GM19467 (cell line): ENCODE measurements around the gene SDK1.
"Not testable (repeated sequence)": the region's sequence is repeated elsewhere in the genome, so short reads cannot be mapped to it uniquely, and the experiment has no call there.

Experiments used
- ATAC-seq: cut with Tn5 transposase; IDR thresholded peaks from one replicate; pipeline ENCODE4 v1.9.1; 2021; ENCODE audit warnings: mild to moderate bottlenecking, moderate library complexity; ENCODE audit not compliant: unreplicated experiment

SDK1 gene

DNA sequence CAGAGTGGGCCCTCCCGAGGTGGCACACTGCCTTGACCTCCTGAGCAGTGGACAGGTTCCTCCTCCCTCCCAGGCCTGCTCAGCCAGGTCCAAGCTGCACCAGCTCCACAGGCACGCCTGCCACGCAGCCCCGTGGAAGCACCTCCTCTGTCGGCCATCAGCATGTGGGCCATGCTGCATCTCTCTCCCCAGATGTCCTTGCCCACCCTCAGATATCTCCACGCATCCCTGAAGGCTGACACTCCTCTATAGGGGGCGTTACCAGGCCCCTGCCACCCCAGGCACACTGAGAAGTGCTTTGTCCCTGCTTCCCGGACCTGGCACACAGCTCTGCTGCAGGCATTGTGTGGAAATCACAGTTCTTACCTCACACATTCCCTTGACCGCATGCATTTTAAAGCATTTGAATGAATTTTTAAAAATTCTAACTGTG is 598.5 kb downstream of the SDK1 start:
- no peak for ATAC-seq

DNA sequence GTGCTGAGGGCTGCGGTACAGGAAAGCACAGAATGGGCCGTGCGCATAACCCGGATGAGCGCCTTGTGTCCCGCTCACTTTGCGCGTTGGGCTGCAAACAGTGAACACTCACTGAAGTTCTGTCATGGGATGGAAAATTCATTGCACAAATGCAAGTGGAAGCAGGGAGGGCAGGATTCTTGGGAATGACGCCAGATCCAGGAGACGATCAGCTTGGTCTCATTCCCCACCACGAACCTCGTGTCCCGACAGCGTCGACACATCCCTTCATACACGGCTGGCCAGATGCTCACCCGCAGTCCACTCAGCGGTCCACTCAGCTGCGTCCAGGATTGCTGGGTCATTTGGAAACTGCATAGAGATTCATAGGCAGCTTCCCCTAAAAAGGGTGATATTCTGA is 607.1 kb downstream of the SDK1 start:
- no peak for ATAC-seq

DNA sequence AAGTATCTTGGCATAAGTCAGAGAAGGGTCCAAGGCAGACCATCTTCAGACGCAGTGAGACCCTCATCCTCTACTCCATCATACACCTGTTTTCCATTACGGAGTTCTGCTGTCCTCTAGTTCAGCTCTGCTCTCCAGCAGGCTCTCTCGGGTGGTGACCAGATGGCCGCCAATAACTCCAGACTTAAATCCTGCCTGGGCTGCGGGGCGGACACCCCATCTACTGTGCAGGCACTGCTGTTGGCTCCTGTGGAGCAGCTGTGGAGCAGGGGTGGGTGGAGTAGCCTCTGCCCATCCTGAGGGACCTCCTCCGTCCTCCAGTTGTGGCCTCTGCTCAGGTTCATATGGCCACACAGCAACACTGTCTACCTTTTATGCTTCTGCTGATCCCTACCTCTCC is 608.1 kb downstream of the SDK1 start:
- ATAC-seq: no peak

DNA sequence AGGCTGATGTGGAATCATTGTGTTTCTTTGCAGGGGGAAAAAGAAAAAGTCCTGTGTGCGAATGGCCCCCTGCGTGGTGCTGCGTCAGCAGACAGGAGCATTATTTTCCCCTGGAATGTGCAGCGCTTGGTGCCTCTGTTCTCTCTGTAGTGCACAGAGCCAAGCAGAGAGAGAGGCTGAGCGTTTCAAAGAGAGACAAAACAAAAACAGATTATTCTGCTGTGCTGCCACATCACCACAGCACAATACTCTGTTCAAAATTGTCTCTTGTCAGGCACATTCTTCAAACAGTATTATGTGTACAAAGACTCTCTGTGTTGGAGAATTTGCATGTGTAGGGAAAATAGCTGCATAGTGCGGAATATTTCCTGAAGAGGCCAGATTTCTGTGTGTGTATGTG is 609.0 kb downstream of the SDK1 start:
- ATAC-seq: no peak

DNA sequence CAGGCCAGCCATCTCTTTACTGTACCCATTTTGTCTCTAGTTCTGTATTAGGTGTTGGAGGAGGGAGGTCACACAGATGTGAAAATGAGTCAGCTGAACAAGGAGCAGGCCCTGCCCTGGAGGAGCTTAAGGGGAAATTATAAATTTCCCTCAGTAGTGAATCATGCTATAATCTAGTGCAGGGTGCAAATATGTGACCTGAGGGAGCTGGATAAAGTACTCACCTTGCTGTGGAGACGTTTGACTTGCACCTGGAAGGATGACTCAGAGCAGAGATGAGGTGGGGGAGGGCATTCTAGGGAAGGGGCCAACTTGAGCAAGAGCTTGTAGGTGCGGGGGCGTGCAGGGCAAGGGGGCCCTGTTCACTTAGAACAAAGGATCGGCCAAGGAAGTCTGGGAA is 610.6 kb downstream of the SDK1 start:
- no peak for ATAC-seq

DNA sequence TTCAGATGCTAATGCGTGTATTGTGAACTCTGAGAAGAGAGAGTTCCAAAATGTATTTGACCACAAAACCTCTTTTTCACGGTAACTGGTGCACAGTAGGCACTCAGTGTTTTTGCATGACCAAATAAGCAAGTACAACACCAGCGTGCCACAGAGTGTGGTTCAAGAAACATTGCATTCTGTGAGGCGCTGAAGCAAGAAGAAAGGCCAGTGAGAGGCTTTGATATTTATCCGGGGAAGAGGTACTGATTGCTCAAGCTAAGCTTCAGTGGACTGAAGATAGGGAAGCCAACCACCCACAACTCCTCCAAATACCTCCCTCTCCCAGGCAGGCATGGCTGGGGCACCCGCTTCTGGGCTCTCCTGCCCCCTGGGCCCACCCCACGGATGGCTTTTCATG is 611.2 kb downstream of the SDK1 start:
- no peak for ATAC-seq

DNA sequence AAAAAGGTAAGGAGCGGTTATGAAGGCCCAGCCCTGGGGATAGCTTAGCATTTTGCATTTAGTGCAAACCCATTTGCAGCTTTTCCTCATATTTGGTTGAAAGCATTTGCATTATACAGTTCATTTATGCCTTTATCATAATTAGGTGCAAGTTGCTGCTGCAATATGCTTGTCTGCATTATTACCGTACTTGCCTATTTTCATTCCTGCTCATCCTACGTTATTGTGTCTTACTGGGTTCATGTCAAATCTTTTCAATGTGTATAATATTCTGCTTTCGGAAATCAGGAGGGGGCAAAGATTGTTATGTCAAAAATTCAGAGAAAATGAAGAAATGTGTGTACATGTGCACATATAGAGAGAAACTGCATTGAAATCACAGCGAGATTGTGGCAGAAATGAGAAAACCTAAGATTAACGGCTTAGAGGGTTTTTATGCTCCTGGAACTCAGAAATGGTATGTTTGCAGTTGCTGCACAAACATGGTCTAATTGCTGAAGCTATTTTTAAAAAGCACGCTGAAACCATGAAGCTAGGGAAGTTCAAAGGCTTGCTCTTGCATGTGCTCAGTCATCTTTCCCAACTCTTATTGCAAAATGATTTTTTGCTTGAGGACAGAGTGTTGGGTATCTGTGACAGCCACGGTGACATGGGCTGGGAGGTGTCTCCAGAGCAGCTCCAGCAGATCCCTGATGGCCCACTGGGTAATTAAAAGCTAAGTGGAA is 613.2 kb downstream of the SDK1 start:
- no peak for ATAC-seq

DNA sequence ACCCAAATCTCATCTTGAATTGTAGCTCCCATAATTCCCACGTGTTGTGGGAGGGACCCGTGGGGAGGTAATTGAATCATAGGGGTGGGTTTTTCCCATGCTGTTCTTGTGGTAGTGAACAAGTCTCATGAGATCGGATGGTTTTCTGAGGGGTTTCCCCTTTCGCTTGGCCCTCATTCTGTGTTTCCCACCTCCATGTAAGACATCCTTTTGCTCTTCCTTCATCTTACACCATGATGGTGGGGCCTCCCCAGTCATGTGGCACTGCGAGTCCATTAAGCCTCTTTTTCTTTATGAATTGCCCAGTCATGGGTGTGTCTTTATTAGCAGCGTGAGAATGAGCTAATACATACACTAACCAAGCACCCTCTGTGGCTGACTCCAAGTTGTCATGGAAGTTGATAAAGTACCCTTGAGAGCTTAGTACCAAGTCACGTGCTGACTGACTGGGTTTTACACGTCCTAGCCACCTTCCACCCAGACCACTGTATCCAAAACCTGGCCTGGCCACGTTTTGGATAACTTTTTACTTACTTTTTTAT is 614.4 kb downstream of the SDK1 start:
- no peak for ATAC-seq

DNA sequence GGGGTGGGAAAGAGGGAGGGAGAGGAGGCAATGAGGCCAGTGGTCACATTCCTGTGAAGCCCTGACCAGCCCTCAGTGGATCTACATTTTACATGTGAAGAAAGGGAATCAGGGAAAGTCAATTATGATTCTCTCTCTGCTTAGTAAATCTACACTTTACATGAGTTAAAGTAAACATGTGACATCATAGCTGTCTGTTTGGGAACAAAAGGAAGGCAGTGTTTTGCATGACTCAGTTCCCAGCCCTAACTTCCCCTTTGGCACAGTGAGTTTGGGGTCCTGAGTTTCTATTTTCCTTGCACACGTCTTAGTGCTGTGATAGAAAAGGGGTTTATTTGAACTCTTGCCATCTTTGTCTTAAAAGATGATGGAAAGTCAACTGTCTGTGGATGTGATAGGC is 615.1 kb downstream of the SDK1 start:
- ATAC-seq: no peak

DNA sequence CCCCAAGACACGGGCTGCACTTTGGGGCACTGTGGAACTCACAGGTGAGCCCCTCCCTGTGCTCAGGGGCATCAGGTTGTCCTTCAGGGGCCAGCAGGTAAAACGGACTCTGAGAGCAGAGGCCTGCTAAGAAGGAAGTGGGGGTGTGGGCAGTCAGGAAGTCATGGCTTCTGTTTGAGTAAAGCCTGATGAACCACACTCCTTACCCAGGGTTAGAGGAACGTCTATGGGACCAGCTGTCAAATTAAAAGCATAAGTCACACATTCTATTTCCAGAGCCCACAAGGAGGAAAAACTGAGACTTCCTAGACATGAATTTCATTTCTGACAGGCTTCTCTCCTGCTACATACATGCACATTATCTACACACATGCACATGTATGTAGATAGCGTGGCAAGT is 616.4 kb downstream of the SDK1 start:
- no peak for ATAC-seq

DNA sequence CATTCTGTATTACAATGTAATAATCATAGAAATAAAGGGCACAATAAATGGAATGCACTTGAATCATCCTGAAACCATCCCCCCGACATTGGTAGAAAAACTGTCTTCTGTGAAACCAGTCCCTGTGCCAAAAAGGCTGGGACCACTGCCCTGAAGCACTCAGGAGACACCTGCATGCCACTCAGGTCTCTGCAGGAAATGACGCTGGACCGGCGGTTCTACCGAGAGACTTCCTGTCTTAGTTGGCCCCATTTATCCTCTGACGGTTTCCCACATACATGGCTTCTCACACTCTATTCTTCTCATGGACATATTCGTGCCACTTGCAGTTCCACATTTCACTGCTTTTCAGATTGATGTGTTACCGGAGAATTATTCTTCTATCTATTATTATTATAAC is 617.5 kb downstream of the SDK1 start:
- no peak for ATAC-seq

DNA sequence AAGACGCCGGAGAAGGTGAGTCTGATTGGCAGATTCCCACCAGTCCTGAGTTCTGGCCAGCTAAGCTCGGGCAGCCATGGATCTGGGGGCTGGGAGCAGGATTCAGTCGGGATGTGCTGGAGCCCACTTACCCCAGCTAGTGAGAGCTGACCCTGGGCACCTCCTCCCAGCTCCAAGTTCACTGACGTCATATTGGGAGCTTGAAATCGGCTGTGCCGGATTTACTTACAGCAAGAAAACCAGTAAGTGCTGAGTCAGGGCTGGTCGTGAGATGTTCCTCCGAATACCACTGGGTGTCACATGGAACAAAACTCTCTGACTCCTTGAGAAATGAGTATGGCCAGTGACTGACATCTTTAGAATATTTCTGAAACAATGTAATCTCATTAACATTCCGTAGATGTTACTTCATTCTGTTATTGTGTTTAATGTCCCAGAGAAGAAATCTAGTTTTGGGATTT is 621.2 kb downstream of the SDK1 start:
- no peak for ATAC-seq

DNA sequence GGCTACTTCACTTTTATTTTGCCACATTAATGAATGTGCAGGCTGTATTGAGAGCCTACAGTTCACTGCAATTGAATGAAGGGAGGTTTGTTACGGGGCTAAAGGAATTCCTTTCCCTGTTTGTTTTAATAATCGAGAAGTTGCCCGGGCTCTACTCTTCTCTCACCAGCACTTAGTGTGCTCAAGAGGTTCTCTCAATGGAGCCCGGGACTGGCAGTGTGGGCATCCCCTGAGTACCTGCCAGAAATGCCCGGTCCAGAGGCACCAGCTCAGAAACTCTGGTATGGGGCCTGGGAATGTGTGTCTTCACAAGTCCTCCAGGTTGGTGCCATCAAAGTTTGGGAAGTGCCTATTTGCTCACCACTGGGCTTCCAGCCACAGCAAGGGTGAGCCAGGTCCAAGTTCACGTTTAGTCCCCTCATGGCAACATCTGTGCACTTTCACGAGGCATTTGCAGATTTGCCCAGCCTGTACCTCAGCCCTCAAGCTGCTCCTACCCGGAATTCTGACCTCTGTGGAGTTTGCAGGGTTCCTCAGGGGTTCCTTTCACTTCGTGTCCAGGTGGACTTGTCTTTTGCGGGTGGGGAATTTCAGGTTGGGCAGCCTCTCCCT is 622.4 kb downstream of the SDK1 start:
- no peak for ATAC-seq

DNA sequence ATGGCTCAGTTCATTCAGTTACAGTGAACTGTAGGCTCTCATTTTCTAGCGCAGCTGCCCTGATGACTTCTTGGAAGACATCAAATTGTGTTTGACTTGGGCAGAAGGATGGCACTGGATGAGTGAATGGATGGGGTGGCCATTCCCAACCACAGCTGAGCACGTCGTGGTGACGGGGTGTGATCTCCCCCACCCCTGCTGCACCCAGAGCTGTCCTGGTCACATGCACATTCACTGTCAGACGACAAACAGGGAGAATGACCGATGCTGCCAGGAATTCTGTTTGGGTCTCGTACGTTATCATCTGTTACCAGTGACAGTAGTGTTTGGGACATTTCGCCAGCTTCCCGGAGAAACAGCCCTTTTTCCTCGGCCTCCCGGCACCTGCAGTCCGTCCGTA is 623.2 kb downstream of the SDK1 start:
- ATAC-seq: no peak

DNA sequence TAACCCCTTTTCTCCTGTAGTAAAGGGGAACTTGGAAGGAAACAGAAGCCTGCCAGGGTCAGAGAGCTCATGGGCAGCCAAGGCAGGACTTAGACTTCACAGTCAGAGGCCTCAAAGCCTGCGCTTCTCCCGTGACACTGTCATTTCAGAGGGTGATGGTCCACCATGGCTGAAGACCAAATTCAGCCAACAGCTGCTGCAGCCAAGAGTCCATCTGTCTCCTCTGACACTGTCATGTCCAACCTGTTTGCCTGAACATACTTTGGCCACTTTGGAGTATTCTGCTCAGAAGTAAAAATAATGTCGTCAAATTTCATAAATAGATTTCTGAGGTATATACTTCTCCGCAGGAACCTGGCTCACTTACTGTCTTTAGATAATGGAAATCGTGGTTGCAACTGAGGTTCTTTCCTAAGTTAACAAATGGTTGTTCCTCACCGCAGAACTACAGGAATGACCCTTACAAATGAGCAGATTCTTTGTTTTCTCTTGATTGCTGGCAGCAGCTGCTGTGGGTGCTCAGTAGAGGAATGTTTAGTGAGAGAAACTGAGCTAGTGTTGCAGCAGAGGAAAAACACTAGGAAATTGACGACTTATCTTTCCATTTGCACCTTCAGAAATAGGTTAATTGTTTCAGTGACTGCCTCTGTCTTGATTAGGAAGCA is 626.5 kb downstream of the SDK1 start:
- no peak for ATAC-seq

DNA sequence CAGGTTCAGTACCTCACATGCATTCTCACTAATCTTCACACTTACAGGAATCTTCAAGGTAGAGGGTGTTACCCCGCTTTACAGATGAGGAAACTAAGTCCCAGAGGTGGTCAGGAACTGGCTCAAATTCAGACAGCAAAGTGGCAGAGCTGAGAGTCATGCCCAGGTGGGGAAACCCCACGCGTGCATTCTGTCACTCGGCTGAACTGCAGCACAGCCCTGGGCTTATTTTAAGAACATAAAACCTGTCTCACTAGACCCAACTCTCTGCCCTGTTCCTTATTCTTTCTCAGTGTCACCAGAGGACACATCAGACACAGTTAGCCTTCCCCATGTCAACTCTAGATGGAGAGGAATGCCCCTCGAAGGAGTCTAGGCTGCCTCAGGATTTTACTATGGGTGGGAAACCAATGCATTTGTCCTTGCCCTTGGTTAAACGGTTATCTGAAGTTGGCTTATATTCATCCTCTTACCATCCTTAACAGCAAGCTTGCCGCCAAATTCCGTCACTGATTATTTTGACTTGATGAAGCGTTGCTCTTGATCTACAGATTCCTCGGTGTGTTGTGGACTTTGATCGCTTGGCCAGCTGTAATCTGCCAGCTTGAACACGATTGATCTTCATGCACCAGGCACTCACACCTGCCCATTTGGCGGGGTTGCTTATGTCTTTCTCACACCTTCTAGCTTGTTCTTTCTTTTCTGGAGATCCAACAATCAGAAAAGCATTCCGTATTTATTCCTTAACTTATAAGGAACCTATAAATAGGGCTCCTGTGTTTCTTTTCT is 627.9 kb downstream of the SDK1 start:
- no peak for ATAC-seq

DNA sequence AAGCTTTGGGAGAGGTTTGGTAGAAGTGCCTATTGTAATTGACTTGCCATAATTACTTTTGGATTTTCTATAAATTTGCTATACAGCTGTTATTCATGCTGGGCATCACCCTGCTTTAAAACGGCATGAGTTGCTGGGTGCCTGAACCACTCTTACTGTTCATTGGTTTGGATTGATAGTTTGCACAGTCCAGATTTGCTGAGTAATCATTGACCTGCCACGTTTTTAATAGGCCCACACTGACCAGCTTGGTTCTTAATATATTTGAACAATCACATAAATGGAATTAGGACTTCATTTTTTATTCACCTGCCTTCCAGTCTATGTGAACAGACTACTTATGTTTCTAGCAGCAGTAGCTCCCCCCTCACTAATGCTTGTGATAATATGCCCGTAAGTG is 630.8 kb downstream of the SDK1 start:
- no peak for ATAC-seq

DNA sequence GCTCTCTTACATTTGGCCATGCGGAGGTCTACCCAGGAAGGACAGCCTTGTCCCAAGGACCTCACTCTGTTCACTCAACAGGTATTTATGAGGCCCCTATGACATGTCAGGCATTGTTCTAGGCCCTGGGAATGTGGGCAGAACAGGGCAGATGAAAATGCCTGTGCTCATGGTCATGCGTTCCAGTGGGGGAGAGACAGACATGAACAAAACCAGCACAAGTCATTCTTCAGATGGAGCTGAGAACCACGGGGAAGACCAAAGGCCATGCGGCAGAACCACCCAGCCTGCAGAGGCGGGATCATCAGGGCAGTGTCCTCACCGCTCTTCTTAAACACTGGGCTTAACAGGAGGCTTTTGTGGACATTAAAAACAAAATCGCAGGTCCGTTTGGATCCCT is 636.1 kb downstream of the SDK1 start:
- ATAC-seq: no peak

DNA sequence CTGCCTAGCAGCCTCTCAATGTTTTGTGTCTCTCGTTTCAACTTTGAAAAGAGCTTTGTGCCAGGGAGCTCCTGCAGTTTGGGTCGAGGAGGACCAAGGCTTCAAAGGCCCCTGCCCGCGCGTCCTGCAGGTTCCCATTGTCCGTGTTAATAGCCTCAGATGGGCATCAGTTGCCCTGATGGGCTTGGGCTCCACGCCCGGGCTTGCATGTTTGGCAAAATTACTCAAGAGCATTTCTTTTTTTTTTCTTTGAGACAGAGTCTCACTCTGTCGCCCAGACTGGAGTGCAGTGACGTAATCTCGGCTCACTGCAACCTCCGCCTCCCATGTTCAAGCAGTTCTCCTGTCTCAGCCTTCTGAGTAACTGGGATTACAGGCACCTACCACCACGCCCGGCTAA is 636.6 kb downstream of the SDK1 start:
- ATAC-seq: no peak

DNA sequence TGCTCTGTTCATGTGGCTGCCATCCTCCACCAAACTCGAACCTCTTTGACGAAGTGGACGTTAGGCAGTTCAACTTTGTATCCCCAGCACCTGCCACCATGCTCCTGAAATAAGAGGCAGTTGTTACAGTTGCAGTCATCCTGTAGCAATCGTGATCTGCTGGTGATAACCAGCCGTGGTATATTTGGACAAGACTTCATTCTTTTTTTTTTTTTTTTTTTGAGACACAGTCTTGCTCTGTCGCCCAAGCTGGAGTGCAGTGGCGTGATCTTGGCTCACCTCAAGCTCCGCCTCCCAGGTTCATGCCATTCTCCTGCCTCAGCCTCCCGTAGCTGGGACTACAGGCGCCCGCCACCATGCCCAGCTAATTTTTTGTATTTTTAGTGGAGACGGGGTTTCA is 640.7 kb downstream of the SDK1 start:
- not testable (repeated sequence) for ATAC-seq

DNA sequence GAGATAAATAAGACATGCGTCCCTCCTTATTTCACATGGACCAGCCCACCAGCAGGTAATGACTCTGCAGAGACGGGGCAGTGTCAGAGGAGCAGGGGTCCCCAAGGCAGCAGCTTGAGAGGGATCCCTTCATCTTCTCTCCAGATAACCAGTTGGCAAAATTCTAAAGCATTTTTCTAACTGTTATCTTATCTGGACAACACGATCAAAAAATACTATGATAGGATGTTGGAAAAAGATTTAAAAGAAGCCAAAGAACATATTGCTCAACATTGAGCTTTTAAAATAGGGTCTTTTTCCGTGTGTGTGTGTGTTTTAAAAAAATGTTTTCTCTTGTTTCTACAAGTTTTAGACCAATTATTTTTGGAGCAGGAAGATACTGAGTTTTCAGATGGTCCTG is 641.2 kb downstream of the SDK1 start:
- no peak for ATAC-seq
